A673 (cell line): ENCODE measurements around the gene PACSIN2. TPM values are rescaled to one million over a fixed set of nuclear protein-coding genes. Genes with fewer than 3 reads are reported as not detected.

Experiments
- BruUV-seq: library from RNA; stranded (reverse); fragments of 400-500 nt; replicated peaks from 2 replicates; lab custom pipeline; 2021; lab: Mats Ljungman, UMichigan
- CTCF ChIA-PET: fragments of 300-600 bp; sonication (Branson Sonifier 250); formaldehyde crosslinking; loops from one replicate; lab custom pipeline; 2022; ENCODE audit warnings: antibody characterized with exemption; lab: Charles Lee
- POLR2A ChIA-PET: fragments of 300-600 bp; sonication (Branson Sonifier 250); formaldehyde crosslinking; loops from one replicate; lab custom pipeline; 2022; ENCODE audit warnings: antibody characterized with exemption; ENCODE audit not compliant: low non-redundant PET; lab: Charles Lee
- DNase-seq: peaks from one replicate; pipeline ENCODE4 v3.0.0-alpha.2; 2015; ENCODE audit warnings: low spot score
- H3K27ac ChIP-seq: fragments of 200-600 bp; sonication (generic); 2 replicates; pipeline ENCODE4 v1.5.1; 2016; ENCODE audit warnings: mixed run types, low read depth, mild to moderate bottlenecking, mixed read lengths, antibody characterized with exemption, low read length; ENCODE audit not compliant: poor library complexity, severe bottlenecking
- H3K27me3 ChIP-seq: fragments of 200-600 bp; sonication (generic); replicated peaks from 2 replicates; pipeline ENCODE4 v1.6.1; 2017; ENCODE audit warnings: mixed run types, low read depth, mild to moderate bottlenecking, mixed read lengths, antibody characterized with exemption, low read length; ENCODE audit not compliant: insufficient read depth, poor library complexity
- H3K36me3 ChIP-seq: fragments of 200-600 bp; sonication (generic); 2 replicates; pipeline ENCODE4 v1.6.1; 2016; ENCODE audit warnings: mixed run types, mild to moderate bottlenecking, mixed read lengths, antibody characterized with exemption, low read length; ENCODE audit not compliant: insufficient read depth, poor library complexity, severe bottlenecking
- H3K4me1 ChIP-seq: fragments of 200-600 bp; sonication (generic); 2 replicates; pipeline ENCODE4 v1.6.1; 2017; ENCODE audit warnings: mixed run types, mild to moderate bottlenecking, mixed read lengths, antibody characterized with exemption, low read length; ENCODE audit not compliant: insufficient read depth, poor library complexity, severe bottlenecking
- H3K4me3 ChIP-seq: fragments of 200-600 bp; sonication (generic); 2 replicates; pipeline ENCODE4 v1.5.1; 2016; ENCODE audit warnings: low read depth, mixed run types, mild to moderate bottlenecking, mixed read lengths, low read length; ENCODE audit not compliant: poor library complexity, severe bottlenecking
- H3K9me3 ChIP-seq: fragments of 200-600 bp; sonication (generic); 2 replicates; pipeline ENCODE4 v1.6.1; 2016; ENCODE audit warnings: mixed run types, low read depth, mild to moderate bottlenecking, mixed read lengths, antibody characterized with exemption, low read length; ENCODE audit not compliant: poor library complexity, severe bottlenecking
- CTCF ChIP-seq: fragments of 300-800, 200-600 bp; sonication (generic); conservative IDR thresholded peaks from 2 replicates; pipeline ENCODE4 v1.5.1; 2017; ENCODE audit warnings: low read depth, mild to moderate bottlenecking, antibody characterized with exemption, low read length, moderate library complexity, mixed read lengths
- EZH2 ChIP-seq: fragments of 200-600 bp; sonication (generic); IDR thresholded peaks from 2 replicates; pipeline ENCODE4 v1.6.1; 2017; ENCODE audit warnings: borderline replicate concordance, low read depth, mild to moderate bottlenecking, mixed read lengths, antibody characterized with exemption, low read length; ENCODE audit not compliant: poor library complexity, severe bottlenecking
- intact Hi-C: fragments of 100-400 bp; cut with micrococcal nuclease; formaldehyde crosslinking; loops from one replicate; pipeline ENCODE4 v1.10.0; 2022; ENCODE audit not compliant: unreplicated experiment
- total RNA-seq: library from RNA; stranded (reverse); gene quantifications from 2 replicates; pipeline ENCODE4 v1.2.3, GENCODE V29; 2021

The PACSIN2 gene
- total RNA-seq, 1 experiment from 2014 or later: 51.8 TPM

- BruUV-seq: no TSS peak
These were observed 83.3 kb downstream of the PACSIN2 start for GRCh38 chr22:42931421-42932196.

GRCh38 chr22:42930810-42931420 is 84.0 kb downstream of the PACSIN2 start:
- Histone ChIP-seq H3K4me1 (no peaks in the 10 kb centered on the region), H3K27ac (no peak overlapping the region), H3K36me3 (no peaks in the 10 kb centered on the region), H3K27me3 (no peaks in the 10 kb centered on the region), H3K9me3 (no peaks in the 10 kb centered on the region), H3K4me3 (no peak overlapping the region)
- TF ChIP-seq CTCF (no peak), EZH2 (no peak)
- no peak for DNase-seq
- ChIA-PET POLR2A (no interaction called here), CTCF (no interaction called here)
- intact Hi-C loops: no loop called here
- no TSS peak for BruUV-seq

More at GRCh38 chr22:42931421-42932196, 83.3 kb downstream of the PACSIN2 start:
- Histone ChIP-seq H3K36me3 (no peaks in the 10 kb centered on the region), H3K27ac (no peak overlapping the region), H3K27me3 (no peaks in the 10 kb centered on the region), H3K4me1 (no peaks in the 10 kb centered on the region), H3K4me3 (no peak overlapping the region), H3K9me3 (no peaks in the 10 kb centered on the region)
- TF ChIP-seq EZH2 (no peak), CTCF (no peak)
- ChIA-PET CTCF (no interaction called here), POLR2A (no interaction called here)
- intact Hi-C loops: no loop called here
- no peak for DNase-seq

GRCh38 chr22:42929838-42930155 is 85.2 kb downstream of the PACSIN2 start:
- ChIA-PET POLR2A (no interaction called here), CTCF (no interaction called here)
- Histone ChIP-seq H3K36me3 (no peaks in the 10 kb centered on the region), H3K27ac (no peak overlapping the region), H3K4me1 (no peaks in the 10 kb centered on the region), H3K27me3 (no peaks in the 10 kb centered on the region), H3K4me3 (no peak overlapping the region), H3K9me3 (no peaks in the 10 kb centered on the region)
- TF ChIP-seq EZH2: no peak
- TF ChIP-seq CTCF: no peak
- BruUV-seq: no TSS peak
- intact Hi-C loops: no loop called here
- DNase-seq: no peak
